Right lung (tissue), 5 donors: ENCODE results near the gene PKN1. TPM values are rescaled to one million over a fixed set of nuclear protein-coding genes. Genes with fewer than 3 reads are reported as not detected.
A peak's percentile ranks its signal among the peaks of the same experiment; 100 is the strongest.

Experiments
- DNase-seq, 2 donors: peaks; one replicate each; pipeline ENCODE4 v3.0.0-alpha.2; 2013
- polyA plus RNA-seq, 5 donors: library from polyadenylated mRNA; unstranded; fragments of 120-200 nt; gene quantifications; one replicate each; pipeline versions ENCODE4 v1.2.1 to v1.2.3, GENCODE V29; 2013; ENCODE audit warnings: inconsistent platforms in 1 of 5, low replicate concordance in 1 of 5; ENCODE audit not compliant: insufficient read length in 5 of 5, insufficient read depth in 1 of 5

PKN1 gene
- polyA plus RNA-seq, 5 donors, result 63.9 to 119 (median 83.2) TPM

GRCh38 chr19:14405758-14406644 is 27.1 kb upstream of the PKN1 start:
- peak; percentile 89 to 90 for DNase-seq

- no peak for DNase-seq
Observed at GRCh38 chr19:14406645-14407401, 26.3 kb upstream of the PKN1 start.

GRCh38 chr19:14407605-14408484 is 25.3 kb upstream of the PKN1 start:
- DNase-seq, result no peak

- DNase-seq, result no peak
Observed at GRCh38 chr19:14408491-14409145, 24.5 kb upstream of the PKN1 start.

- DNase-seq, result no peak
Observed at GRCh38 chr19:14409146-14410023, 23.7 kb upstream of the PKN1 start.

- no peak for DNase-seq
Observed at GRCh38 chr19:14410091-14411051, 22.7 kb upstream of the PKN1 start.

GRCh38 chr19:14411161-14411937 is 21.8 kb upstream of the PKN1 start:
- no peak for DNase-seq

- no peak for DNase-seq
Observed at GRCh38 chr19:14411938-14412245, 21.2 kb upstream of the PKN1 start.

- DNase-seq, result no peak
Observed at GRCh38 chr19:14412324-14412995, 20.6 kb upstream of the PKN1 start.

- no peak for DNase-seq
Observed at GRCh38 chr19:14412996-14413692, 20.0 kb upstream of the PKN1 start.

- DNase-seq, result no peak
Observed at GRCh38 chr19:14413693-14414181, 19.4 kb upstream of the PKN1 start.

- no peak for DNase-seq
Observed at GRCh38 chr19:14414926-14415690, 18.0 kb upstream of the PKN1 start.

GRCh38 chr19:14416817-14417231 is 16.3 kb upstream of the PKN1 start:
- DNase-seq, result no peak

- no peak for DNase-seq
Observed at GRCh38 chr19:14418856-14419105, 14.3 kb upstream of the PKN1 start.

GRCh38 chr19:14419106-14419813 is 13.8 kb upstream of the PKN1 start, which contains the start of gene DDX39A:
TSS of gene DDX39A (minus strand) at chr19:14419341. CDS start at chr19:14413220, 6,121 bp downstream.
- peak; percentile 97 to 98 for DNase-seq

GRCh38 chr19:14425696-14426138 is 7.4 kb upstream of the PKN1 start:
- DNase-seq, result no peak
